Vagina (tissue), 2 donors: ENCODE results near the gene NOP58.

ENCODE experiments used
- CTCF ChIP-seq, 3 experiments: fragments of 450-650 bp in 2 of 3; fragments of 200-600 bp in 1 of 3; sonication (generic) in 1 of 3; IDR thresholded peaks; one replicate each; pipeline ENCODE4 v1.5.1; 2017 to 2019; ENCODE audit warnings: antibody characterized with exemption in 3 of 3, mild to moderate bottlenecking in 2 of 3, moderate library complexity in 2 of 3
- POLR2A ChIP-seq, 2 donors: fragments of 450-650 bp; IDR thresholded peaks; one replicate each; pipeline ENCODE4 v1.6.1; 2017; ENCODE audit warnings: antibody characterized with exemption in 2 of 2, mild to moderate bottlenecking in 2 of 2, moderate library complexity in 2 of 2
- POLR2AphosphoS5 ChIP-seq, 2 donors: sonication (generic); formaldehyde crosslinking; IDR thresholded peaks; one replicate each; pipeline ENCODE4 v1.9.0; 2017; ENCODE audit warnings: antibody characterized with exemption in 2 of 2, mild to moderate bottlenecking in 2 of 2, low read depth in 1 of 2; ENCODE audit not compliant: insufficient read depth in 1 of 2

- no peak for TF ChIP-seq CTCF (IDR thresholded peaks at IDR 0.05)
- TF ChIP-seq POLR2A (IDR thresholded peaks at IDR 0.05) = no peak
- TF ChIP-seq POLR2AphosphoS5 (IDR thresholded peaks at IDR 0.05; ENCODE audit: insufficient read depth in 1 of 2, low read depth in 1 of 2) = no peak
Observed at GRCh38 chr2:202335791-202336467, 70.4 kb downstream of the NOP58 start.
